ENCODE measurements around the gene IREB2. TPM values are rescaled to one million over a fixed set of nuclear protein-coding genes. Genes with fewer than 3 reads are reported as not detected.

The IREB2 gene
- total RNA-seq, 1 donor from 2014 or later: 23.5 TPM

DNA sequence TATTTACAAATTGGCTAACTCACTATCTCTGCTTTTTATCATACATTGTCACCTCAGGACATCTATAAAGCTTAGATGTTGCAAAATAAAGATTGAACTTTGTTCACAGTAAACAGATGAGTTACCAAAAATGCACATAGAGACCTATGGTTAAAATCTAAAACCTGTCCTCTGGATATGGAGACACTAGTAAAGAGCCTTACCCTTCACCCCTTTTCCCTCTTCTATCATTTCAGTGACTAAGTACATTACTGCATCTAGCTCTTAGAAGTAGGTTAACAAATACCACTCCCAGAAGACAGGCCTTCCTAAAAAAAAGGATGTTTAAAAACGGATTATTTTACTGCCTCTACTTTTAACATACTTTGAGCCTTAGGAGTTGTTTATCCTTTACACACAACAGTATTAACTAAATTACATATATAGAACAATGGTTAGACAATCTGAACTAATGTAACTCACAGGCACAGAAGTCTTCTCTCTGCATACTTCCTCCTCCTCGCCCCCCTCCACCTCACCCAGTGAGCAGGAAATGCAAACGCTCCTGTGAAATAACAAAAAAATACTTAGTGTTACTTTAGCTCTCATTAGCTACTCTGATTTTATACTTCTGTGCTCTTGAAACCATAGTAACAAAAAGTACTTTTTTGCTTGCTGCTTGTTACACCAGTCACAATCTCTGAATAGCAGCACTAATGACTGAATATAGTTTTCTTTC lies 23.3 kb downstream of the IREB2 start:
- TF ChIP-seq, protein P1, sequence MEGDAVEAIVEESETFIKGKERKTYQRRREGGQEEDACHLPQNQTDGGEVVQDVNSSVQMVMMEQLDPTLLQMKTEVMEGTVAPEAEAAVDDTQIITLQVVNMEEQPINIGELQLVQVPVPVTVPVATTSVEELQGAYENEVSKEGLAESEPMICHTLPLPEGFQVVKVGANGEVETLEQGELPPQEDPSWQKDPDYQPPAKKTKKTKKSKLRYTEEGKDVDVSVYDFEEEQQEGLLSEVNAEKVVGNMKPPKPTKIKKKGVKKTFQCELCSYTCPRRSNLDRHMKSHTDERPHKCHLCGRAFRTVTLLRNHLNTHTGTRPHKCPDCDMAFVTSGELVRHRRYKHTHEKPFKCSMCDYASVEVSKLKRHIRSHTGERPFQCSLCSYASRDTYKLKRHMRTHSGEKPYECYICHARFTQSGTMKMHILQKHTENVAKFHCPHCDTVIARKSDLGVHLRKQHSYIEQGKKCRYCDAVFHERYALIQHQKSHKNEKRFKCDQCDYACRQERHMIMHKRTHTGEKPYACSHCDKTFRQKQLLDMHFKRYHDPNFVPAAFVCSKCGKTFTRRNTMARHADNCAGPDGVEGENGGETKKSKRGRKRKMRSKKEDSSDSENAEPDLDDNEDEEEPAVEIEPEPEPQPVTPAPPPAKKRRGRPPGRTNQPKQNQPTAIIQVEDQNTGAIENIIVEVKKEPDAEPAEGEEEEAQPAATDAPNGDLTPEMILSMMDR (IDR thresholded peaks at IDR 0.05; ENCODE audit: insufficient read depth, low read length, poor library complexity, severe bottlenecking): no peak
- H3K36me3 ChIP-seq (ENCODE audit: control insufficient read depth, insufficient read depth, low read length): no peaks in the 10 kb centered on the region
- no peaks in the 10 kb centered on the region for H3K27me3 ChIP-seq (ENCODE audit: control insufficient read depth, insufficient read depth, low read length)
- DNase-seq (ENCODE audit: low read depth): no peak
- no peak overlapping the region for H3K4me3 ChIP-seq (ENCODE audit: low read depth, low read length)

DNA sequence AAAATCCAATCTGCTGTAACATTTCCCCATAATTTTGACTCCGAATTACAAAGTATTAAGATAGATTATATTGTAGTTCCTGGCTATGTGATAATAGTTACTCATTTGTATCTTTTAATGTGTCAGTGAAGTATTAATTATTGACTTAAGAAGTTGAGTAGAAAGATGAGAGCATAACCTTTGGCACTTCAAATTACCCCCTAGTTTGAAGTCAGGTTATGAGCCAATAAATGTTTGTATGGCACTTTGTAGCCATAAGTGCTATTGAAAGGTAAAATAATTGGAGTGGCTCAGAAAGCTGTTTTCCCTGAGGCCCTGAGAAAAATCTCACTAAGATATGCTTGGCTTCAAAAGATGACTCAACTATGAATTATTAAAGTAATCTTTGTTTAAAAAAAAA lies 31.0 kb downstream of the IREB2 start:
- Histone ChIP-seq H3K36me3 (ENCODE audit: control insufficient read depth, insufficient read depth, low read length) (peaks cover 2% of the 10 kb centered on the region), H3K27me3 (ENCODE audit: control insufficient read depth, insufficient read depth, low read length) (no peaks in the 10 kb centered on the region), H3K4me3 (ENCODE audit: low read depth, low read length) (no peak overlapping the region)
- DNase-seq (ENCODE audit: low read depth): no peak
- TF ChIP-seq, protein P1 (IDR thresholded peaks at IDR 0.05; ENCODE audit: insufficient read depth, low read length, poor library complexity, severe bottlenecking): no peak

DNA sequence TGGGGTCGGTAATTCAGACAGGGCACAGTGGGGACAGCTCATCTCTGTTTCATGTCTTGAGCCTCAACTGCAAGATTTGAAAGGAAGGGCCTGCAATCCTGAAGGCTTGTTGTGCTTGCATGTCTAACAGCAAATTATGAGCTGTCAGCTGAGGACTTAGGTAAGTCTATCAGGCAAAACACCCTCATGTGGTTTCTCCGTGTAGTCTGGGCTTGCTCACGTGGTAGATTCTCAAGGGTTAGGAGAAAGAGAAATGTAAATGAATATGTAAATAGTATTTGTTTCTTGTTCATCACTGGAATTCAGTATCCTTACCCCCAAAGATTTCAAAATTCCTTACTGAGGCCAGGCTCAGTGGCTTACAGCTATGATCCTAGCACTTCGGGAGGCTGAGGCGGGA lies 39.3 kb downstream of the IREB2 start:
- Histone ChIP-seq H3K4me3 (ENCODE audit: low read depth, low read length) (no peak overlapping the region), H3K27me3 (ENCODE audit: control insufficient read depth, insufficient read depth, low read length) (no peaks in the 10 kb centered on the region), H3K36me3 (ENCODE audit: control insufficient read depth, insufficient read depth, low read length) (peaks cover 3% of the 10 kb centered on the region)
- no peak for DNase-seq (ENCODE audit: low read depth)
- TF ChIP-seq, protein P1 (IDR thresholded peaks at IDR 0.05; ENCODE audit: insufficient read depth, low read length, poor library complexity, severe bottlenecking): no peak

DNA sequence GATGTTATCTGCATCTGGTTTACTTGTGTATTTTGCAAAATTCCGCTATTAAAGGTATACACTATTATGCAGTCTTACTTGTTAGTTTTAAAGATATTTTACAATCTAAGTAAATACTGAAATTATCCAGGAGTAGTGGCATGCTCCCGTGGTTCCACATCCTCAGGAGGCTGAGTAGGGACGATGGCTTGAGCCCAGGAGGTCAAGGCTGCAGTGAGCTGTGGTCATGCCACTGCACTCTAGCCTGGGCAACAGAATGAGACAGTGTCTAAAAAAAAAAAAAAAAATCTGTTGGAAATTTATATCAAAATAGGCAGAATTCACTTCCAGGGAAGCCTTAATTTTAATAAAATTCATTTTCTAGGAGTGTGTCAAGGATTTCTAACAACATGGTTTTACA lies 41.6 kb downstream of the IREB2 start:
- TF ChIP-seq, protein P1 (IDR thresholded peaks at IDR 0.05; ENCODE audit: insufficient read depth, low read length, poor library complexity, severe bottlenecking): no peak
- DNase-seq (ENCODE audit: low read depth): no peak
- Histone ChIP-seq H3K4me3 (ENCODE audit: low read depth, low read length) (no peak overlapping the region), H3K27me3 (ENCODE audit: control insufficient read depth, insufficient read depth, low read length) (no peaks in the 10 kb centered on the region), H3K36me3 (ENCODE audit: control insufficient read depth, insufficient read depth, low read length) (peaks cover 2% of the 10 kb centered on the region)

DNA sequence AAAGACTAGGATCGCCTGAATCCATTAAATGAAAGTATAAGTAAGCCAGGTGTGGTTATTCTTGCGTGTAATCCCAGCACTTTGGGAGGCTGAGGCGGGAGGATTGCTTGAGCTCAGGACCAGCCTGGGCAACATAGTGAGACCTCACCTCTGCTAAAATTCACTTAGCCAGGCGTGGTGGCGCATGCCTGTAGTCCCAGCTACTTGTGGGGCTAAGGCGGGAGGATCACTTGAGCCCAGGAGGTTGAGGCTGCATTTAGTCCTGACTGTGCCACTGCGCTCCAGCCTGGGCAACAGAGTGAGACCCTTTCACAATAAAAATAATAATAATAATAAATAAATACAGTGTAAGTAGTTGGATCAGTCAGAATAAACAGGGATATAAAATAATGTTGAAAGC lies 43.9 kb downstream of the IREB2 start:
- no peak for DNase-seq (ENCODE audit: low read depth)
- TF ChIP-seq, protein P1 (IDR thresholded peaks at IDR 0.05; ENCODE audit: insufficient read depth, low read length, poor library complexity, severe bottlenecking): no peak
- H3K27me3 ChIP-seq (ENCODE audit: control insufficient read depth, insufficient read depth, low read length): no peaks in the 10 kb centered on the region
- H3K36me3 ChIP-seq (ENCODE audit: control insufficient read depth, insufficient read depth, low read length): peaks cover 2% of the 10 kb centered on the region
- H3K4me3 ChIP-seq (ENCODE audit: low read depth, low read length): no peak overlapping the region

DNA sequence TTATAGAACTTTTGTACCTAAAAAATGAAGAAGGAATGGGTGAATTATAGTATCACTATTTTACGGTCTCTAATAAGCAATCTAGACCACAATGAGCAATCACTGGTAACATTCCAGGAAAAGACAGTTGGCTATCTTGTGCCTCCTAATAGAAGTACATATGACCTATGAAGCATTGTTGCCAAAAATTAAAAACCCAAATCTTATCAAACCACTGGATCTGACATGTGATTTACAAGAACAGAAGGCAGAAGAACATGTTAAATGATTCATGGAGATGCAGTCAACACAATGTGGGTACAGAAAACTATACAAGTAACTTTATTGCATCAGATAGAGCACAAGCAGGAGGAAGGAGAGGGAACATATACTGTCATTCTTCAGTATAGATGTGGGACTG lies 54.9 kb downstream of the IREB2 start:
- Histone ChIP-seq H3K36me3 (ENCODE audit: control insufficient read depth, insufficient read depth, low read length) (peaks cover 1% of the 10 kb centered on the region), H3K4me3 (ENCODE audit: low read depth, low read length) (no peak overlapping the region), H3K27me3 (ENCODE audit: control insufficient read depth, insufficient read depth, low read length) (no peaks in the 10 kb centered on the region)
- DNase-seq (ENCODE audit: low read depth): no peak
- TF ChIP-seq, protein P1 (IDR thresholded peaks at IDR 0.05; ENCODE audit: insufficient read depth, low read length, poor library complexity, severe bottlenecking): no peak

Data from kidney epithelial cell (primary cell).